RWPE1 (cell line): Measurements from ENCODE around the gene SPATA46.

Source experiments
- CTCF ChIA-PET: fragments of 350-600 bp; sonication (Branson Sonifier 250); formaldehyde crosslinking; extraction: SDS; loops from one replicate; lab custom pipeline; 2021; lab: Yijun Ruan, JAX
- POLR2A ChIA-PET: fragments of 400-600 bp; formaldehyde crosslinking; extraction: SDS; loops from one replicate; lab custom pipeline; 2020; ENCODE audit warnings: antibody characterized with exemption; ENCODE audit not compliant: low non-redundant PET; lab: Yijun Ruan, JAX
- DNase-seq: peaks from one replicate; pipeline ENCODE4 v3.0.0; 2012; ENCODE audit warnings: low spot score
- H3K27ac ChIP-seq: fragments of 450-650 bp; 2 replicates; pipeline ENCODE4 v1.5.1; 2017
- TF ChIP-seq, protein P1 (sequence below): fragments of 450-650 bp; conservative IDR thresholded peaks from 2 replicates; pipeline ENCODE4 v1.5.1; 2017; ENCODE audit warnings: low read depth, mild to moderate bottlenecking

SPATA46 gene

DNA sequence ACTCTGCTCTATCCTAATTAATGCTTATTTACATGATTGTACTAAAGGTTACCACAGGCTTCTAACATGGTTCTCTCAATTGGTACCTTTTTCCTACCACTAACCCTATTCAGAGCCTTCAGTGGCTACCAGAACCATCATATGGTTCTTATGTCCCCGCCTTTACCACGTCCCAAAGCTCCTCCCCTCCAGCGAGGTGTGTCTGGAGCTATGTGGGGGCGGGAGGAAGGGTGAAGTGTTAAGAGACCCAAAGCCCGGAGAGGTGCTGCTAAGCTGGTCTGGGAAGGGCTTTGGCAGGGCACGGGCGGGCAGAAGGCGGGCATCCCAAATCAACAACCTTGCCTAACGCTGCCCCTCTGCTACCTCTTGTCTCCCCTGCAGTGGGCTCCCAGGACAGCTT is 10.0 kb downstream of the SPATA46 start:
- POLR2A ChIA-PET, result interaction anchor here (0.6 kb wide), 1 partner anchor 25 kb away, joined by 6 read pairs; no protein-coding TSS in a partner anchor
- CTCF ChIA-PET, result interaction anchor here (1.7 kb wide), 1 partner anchor 9 kb away, joined by 7 read pairs; no protein-coding TSS in a partner anchor
- H3K27ac ChIP-seq, result peak overlapping the region; percentile 68
- TF ChIP-seq, protein P1, sequence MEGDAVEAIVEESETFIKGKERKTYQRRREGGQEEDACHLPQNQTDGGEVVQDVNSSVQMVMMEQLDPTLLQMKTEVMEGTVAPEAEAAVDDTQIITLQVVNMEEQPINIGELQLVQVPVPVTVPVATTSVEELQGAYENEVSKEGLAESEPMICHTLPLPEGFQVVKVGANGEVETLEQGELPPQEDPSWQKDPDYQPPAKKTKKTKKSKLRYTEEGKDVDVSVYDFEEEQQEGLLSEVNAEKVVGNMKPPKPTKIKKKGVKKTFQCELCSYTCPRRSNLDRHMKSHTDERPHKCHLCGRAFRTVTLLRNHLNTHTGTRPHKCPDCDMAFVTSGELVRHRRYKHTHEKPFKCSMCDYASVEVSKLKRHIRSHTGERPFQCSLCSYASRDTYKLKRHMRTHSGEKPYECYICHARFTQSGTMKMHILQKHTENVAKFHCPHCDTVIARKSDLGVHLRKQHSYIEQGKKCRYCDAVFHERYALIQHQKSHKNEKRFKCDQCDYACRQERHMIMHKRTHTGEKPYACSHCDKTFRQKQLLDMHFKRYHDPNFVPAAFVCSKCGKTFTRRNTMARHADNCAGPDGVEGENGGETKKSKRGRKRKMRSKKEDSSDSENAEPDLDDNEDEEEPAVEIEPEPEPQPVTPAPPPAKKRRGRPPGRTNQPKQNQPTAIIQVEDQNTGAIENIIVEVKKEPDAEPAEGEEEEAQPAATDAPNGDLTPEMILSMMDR, result no peak
- peak; percentile 59 for DNase-seq

DNA sequence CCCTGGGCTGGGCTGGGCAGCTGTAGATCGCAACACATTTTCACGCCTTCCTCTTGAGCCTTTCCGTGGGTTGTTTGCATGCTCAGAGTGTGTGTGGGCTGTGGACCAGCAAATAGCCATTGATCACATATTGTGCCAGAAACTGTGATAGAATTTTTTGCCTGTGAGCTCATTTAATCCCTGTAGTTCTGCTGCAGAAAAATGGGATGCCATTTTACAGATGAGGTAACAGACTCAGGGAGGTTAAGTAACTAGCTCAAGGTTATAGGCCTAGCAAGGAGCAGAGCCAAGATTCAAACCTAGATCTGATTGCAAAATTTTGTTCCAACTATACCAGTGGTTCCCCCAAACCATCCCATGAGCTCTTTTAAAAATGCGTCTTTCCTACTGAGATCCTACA is 10.5 kb downstream of the SPATA46 start:
- TF ChIP-seq, protein P1, result no peak
- ChIA-PET POLR2A (no interaction called here), CTCF (interaction anchor here (1.7 kb wide), 1 partner anchor 8 kb away, joined by 7 read pairs; no protein-coding TSS in a partner anchor)
- no peak overlapping the region for H3K27ac ChIP-seq
- DNase-seq, result no peak

DNA sequence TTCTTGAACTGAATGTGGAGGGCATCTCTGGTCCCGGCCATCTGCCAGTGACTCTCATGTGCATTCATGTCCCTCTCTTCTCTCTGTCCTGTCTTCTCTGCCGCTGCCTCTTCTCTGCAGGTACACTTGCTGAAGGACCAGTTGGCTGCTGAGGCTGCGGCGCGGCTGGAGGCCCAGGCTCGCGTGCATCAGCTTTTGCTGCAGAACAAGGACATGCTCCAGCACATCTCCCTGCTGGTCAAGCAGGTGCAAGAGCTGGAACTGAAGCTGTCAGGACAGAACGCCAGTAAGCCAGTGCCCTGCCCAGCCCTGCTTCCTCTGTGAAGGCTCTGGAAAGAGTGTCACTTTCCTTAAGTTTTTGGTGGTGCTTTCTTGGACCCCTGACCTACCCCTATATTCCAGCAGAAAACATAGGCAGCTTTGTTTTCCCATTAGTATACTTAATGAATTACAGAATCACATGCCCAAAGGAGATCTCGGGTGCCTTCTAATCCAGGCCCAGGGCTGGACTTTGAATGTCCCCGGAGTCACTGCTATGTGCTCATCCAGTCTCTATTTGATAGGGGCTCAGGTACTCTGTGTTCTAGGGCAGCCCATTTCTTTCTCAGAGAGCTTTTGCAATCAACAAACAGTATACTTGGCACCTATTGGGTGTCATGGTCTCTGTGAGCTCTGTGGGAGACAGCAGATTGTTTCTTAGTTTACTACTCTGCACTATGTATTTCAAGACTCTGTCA is 11.2 kb downstream of the SPATA46 start:
- POLR2A ChIA-PET, result no interaction called here
- TF ChIP-seq, protein P1, result no peak

DNA sequence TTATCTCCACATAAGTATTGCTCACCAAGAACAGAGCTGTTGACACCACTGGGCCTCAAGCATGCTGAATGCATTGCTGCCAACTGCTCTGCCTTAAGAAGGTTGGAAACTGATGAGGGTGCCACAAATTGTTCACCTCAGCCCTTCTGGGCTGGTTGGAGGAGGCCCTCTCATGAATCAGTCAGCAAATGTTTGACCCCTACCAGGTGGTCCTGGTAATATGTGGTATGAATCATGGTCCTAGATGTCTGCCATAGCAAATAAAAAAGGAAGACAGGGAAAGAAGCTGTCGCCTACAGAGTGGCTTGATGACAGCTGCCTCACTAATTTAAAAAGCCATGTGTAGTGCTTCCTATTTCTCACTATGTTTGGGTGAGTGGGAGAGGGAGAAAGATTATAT is 12.2 kb downstream of the SPATA46 start:
- POLR2A ChIA-PET, result no interaction called here

More for the DNA sequence above, 11.2 kb downstream of the SPATA46 start:
- CTCF ChIA-PET, result no interaction called here
- H3K27ac ChIP-seq, result no peak overlapping the region
- no peak for DNase-seq

DNA sequence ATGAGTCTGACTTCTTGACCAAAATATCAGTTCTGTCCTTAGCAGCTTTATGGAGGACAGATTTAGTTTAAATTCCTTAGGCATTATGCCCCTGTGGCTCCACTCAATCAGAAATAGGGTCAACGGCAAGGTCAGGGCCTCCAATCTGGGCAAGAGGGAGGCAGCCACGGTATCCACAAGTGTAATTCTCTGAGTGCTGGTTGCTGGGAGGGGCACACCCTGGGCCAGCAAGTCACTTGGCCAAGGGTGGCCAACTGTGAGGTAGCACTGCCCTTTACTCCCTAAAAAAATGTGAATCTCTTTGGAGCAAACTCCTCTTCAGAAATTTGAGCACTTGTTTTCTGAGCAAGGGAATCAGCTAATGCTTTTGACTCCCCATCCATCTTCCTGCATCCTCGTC is 12.8 kb downstream of the SPATA46 start:
- no peak for DNase-seq
- CTCF ChIA-PET, result no interaction called here
- no peak overlapping the region for H3K27ac ChIP-seq
- TF ChIP-seq, protein P1, result no peak
- POLR2A ChIA-PET, result no interaction called here

More for the DNA sequence above, 12.2 kb downstream of the SPATA46 start:
- TF ChIP-seq, protein P1, result no peak
- H3K27ac ChIP-seq, result no peak overlapping the region
- CTCF ChIA-PET, result no interaction called here
- no peak for DNase-seq

DNA sequence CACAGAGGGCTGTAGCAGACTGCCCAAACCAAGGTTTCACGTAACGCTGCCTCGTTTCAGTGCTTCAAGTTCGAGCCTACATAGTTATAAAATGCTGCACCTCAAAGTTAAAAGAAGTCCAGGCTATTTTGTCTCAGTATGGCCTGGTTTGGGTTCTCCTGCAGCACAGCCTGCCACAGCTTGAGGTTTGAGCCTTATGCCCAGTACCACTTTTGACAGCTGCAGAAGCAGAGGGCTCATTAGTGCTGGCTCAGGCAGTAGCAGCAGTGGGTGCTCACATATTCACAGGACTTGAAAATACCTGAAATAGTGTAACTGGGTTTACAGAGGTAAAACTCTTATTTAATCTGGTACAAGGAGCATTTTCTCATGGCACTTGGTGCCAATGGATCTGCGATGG is 15.3 kb downstream of the SPATA46 start:
- ChIA-PET CTCF (no interaction called here), POLR2A (no interaction called here)
- no peak for DNase-seq
- no peak overlapping the region for H3K27ac ChIP-seq
- TF ChIP-seq, protein P1, result no peak
